PC-3 (cell line): ENCODE results near the gene EIF4G3.

Source experiments
- CTCF ChIP-seq: fragments of 300-600 bp; sonication (generic); conservative IDR thresholded peaks from 2 replicates; pipeline ENCODE4 v1.5.1; 2017; ENCODE audit warnings: antibody characterized with exemption, low read depth, mild to moderate bottlenecking, low read length
- EZH2 ChIP-seq: fragments of 300-600 bp; sonication (generic); IDR thresholded peaks from one replicate; pipeline ENCODE4 v1.6.1; 2017; ENCODE audit warnings: antibody characterized with exemption, mild to moderate bottlenecking, low read length; ENCODE audit not compliant: unreplicated experiment

GRCh38 chr1:21168444-21168843 lies 8.3 kb downstream of the EIF4G3 start:
- TF ChIP-seq EZH2 (no peak), CTCF (no peak)
